ENCODE results near the gene CLIP1.
"Not testable (repeated sequence)": the region's sequence is repeated elsewhere in the genome, so short reads cannot be mapped to it uniquely, and the experiment has no call there.

The CLIP1 gene

DNA sequence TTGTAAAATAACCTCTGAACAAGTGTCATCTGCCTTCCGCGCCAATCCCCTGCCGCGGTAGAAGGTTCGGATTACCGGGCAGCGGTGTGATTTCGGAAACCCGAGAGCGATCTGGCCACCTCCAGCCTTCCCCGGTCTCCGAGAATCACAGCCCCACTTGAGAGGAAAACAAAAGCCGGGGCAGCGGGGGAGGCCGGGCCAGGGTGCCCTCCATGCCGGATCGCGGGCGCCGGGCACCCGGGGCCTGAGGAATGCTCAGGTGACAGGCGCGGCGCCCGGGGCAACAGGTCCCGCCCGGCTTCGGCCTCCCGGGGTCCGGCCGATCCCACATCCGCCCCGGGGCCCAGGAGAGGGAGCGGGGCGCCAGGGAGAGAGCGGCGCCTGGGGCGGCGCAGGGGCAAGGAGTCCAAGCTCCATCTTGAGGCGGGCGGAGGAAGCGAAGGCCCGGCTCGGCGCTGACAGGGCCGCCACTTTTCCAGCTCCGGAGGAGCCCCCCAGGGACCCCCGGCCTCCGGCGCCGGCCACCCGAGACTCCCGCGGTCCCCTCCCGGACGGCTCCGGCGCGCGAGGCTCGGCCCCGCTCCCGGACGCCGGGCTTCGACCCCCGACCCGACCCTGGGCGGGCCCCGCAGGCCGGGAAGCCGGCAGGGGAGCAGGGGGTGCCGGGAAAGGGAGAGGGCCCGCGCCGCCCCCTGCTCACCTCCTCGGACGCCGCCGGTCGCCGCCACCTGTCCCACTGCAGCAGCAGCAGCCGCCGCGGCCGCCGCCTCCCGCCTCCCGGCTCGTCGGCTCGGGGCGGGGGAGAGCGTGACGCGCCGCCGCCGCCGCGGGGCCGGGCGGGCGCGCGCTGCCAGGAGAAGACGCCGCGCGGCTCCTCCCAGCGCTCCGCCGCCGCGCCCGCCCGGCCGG is at the start of gene CLIP1:
TSS of gene CLIP1 (minus strand) at position 849 of the 909 bp plus-strand sequence. CDS start 42,217 bp downstream, outside the sequence.
- peak; percentile 67 for DNase-seq

DNA sequence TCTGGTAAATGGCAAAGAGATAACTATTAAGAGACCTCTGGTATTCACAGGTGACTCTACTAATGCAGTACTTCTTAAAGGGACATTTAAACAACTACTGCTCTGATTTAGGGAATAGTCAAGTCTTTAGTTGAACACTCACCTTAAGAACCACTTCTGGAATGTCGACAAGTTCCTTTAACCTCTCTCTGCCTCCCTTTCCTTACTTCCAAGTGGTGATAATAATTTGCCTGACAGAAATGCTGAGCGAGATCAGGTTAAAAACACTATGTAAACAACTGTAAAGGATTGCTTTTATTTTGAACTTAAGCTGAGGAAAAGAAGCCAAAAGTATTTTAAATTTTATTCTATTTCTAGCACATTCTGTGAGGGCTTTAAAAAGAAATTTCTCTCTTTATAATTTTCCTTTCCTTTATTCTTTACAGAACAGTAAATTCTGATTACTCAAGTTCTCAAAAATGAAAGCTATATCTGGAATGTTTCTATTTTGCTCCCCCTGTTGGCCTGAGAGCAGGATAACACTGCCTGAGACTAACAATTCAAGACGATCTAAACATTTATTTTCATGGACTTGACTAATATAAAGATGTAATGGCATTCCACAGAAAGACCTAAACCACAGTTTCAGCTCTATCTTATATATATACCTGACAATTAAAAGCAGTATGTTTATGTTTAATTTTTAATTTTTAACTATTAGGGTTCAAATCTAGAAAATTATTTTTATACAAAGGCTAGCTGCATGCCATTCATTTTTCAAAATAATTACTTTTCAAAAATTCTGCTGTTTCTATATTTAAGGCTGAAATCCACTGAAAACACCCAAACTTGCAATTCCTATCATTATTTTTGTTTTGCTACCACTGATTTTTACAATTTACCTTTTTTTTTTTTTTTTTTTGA is 49.1 kb upstream of the CLIP1 start:
- peak; percentile 77 for DNase-seq

DNA sequence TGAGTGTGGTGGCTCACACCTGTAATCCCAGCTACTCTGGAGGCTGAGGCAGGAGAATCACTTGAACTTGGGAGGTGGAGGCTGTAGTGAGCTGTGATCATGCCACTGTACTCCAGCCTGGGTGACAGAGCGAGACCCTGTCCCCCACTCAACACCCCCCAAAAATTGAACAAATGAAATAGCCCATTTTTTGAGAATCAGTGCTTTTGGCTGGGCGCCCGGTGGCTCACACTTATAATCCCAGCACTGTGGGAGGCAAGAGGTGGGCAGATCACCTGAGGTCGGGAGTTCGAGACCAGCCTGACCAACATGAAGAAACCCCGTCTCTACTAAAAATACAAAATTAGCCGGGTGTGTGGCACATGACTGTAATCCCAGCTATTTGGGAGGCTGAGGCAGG is 48.1 kb upstream of the CLIP1 start:
- not testable (repeated sequence) for DNase-seq

DNA sequence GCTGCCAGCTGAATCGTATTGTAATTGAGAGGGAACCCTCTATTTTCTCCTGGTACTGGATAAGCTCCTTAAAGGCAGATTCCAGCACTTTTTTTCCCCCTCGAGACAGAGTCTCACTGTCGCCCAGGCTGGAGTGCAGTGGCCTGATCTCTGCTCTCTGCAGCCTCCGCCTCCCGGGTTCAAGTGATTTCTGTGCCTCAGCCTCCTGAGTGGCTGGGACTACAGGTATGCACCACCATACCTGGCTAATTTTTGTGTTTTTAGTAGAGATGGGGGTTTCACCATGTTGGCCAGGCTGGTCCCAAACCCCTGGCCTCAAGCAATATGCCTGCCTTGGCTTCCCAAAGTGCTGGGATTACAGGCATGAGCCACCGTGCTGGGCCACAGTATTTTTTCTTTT is 47.4 kb upstream of the CLIP1 start:
- DNase-seq: not testable (repeated sequence)

DNA sequence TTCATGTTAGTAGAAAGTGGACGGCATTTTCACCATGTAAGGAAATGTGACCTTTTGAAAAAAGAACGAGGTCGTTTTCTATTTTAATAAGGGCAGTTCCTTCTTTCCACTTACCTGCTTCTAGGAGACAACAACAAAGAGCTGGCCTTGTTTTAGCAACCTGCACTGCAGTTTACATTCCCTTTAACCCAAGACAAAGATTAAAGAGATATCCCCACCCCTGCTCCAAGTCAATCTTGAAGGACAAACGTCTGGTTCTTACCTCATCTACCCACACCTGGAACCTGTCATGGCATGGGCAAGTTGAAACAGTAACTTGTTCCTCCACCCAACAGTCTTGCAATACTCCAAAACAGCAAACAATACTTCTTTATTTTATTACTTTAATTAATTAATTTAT is 45.5 kb upstream of the CLIP1 start:
- DNase-seq: no peak

DNA sequence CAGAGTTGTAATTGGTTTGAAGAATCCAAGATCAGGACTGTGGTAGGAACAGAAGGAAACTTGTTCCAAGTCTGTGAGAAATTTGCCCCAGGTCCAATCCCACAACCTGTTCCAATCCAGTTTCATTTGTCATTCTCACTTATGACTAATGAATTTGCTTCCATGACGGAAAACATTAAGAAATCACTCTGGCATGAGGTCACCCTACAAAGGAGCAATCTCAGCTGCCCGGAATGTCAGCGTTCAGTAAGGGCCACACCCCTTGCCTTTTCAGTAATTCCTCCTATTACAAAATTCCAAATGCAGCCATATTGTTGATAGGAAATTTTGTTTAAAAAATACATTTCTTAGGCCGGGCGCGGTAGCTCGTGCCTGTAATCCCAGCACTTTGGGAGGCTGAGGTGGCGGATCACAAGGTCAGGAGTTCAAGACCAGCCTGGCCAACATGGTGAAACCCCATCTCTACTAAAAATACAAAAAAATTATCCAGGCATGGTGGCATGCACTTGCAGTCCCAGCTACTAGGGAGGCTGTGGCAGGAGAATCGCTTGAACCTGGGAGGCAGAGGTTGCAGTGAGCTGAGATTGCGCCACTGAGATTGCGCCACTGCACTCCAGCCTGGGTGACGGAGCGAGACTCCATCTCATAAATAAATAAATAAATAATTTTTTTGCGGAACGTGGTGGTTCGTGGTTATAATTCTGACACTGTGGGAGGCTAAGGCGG is 42.0 kb upstream of the CLIP1 start:
- DNase-seq: not testable (repeated sequence)

DNA sequence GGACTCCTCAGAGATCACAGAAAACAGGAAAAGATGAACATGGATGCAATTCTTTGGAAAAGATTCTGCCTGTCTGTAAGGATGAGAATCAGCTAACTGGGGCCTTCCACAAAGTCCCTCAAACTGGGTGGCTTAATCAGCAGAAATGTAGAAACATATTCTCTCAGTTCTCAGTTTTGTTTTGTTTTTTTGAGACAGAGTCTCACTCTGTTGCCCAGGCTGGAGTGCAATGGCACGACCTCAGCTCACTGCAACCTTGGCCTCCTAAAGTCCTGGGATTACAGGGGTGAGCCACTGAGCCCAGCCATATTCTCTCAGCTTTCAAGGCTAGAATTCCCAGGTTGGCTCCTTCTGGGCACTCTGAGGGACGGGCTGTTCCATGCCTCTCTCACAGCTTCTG is 38.2 kb upstream of the CLIP1 start:
- DNase-seq: no peak

DNA sequence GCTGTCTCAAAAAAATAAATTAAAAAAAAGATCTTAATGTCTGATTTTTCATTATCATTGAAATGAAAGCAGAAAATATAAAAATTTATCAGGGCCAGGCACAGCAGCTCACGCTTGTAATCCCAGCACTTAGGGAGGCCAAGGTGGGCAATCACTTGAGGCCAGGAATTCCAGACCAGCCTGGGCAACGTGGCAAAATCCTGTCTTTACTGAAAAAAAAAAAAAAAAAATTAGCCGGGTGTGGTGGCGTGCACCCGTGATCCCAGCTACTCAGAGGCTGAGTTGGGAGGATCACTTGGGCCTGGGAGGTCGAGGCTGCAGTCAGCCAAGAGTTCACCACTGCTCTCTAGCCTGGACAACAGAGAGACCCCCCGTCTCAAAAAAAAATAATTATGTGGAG is 37.6 kb upstream of the CLIP1 start:
- no peak for DNase-seq

DNA sequence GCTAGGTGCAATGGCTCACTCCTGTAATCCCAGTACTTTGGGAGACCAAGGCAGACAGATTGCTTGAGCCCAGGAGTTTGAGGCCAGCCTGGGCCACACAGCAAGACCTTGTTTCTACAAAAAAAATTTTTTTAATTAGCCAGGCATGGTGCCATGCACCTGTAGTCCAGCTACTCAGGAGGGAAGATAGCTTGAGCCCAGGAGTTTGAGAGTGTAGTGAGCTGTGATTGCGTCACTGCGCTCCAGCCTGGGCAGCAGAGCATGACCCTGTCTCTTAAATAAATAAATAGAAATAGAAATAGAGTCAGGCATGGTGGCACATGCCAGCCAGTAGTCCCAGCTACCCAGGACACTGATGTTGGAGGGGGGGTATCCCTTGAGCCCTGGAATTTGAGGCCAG is 36.7 kb upstream of the CLIP1 start:
- no peak for DNase-seq

DNA sequence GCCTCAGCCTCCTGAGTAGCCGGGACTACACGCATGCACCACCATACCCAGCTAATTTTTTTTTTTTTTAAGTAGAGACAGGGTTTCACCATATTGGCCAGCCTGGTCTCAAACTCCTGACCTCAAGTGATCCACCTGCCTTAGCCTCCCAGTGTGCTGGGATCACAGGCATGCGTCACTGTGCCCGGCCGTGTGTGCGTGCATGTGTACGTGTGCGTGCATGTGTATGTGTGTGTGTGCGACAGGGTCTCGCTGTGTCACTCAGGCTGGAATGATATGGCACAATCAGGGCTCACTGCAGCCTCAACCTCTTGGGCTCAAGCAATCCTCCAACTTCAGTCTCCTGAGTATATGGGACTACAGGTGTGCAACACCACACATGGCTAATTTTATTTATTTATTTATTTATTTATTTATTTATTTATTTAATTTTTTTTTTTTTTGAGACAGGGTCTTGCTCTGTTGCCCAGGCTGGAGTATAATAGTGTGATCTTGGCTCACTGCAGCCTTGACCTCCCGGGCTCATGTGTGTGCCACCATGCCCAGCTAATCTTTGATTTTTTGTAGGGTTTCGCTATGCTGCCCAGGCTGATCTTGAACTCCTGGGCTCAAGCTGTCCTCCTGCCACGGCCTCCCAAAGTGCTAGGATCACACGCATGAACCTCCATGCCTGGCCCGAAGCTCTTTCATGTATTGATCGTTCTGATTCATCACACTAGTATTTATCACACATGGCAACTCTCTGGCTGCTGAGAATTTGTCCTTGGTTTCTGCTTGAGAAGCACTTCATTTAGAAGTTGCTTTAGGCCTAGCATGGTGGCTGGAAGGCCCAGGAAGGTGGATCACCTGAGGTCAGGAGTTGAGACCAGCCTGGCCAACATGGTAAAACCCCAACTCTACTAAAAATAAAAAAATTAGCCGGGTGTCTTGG is 35.9 kb upstream of the CLIP1 start:
- no peak for DNase-seq

DNA sequence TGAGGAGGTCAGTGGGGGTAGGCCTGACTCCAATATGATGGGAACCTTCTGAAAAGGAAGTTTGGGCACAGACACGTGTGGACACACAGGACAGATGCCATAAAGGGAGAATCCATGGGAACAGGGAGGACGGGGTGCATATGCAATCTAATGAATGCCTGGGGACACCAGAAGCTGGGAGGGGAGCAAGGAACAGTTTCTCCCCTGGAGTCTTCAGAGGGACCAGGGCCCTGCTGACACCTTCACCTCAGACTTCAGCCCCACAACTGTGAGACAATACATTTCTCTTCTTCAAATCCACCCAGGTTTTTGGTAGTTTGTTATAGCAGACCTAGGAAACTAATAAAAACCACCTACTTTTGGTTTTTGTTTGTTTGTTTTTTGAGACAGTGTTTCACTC is 35.2 kb upstream of the CLIP1 start:
- DNase-seq: no peak

DNA sequence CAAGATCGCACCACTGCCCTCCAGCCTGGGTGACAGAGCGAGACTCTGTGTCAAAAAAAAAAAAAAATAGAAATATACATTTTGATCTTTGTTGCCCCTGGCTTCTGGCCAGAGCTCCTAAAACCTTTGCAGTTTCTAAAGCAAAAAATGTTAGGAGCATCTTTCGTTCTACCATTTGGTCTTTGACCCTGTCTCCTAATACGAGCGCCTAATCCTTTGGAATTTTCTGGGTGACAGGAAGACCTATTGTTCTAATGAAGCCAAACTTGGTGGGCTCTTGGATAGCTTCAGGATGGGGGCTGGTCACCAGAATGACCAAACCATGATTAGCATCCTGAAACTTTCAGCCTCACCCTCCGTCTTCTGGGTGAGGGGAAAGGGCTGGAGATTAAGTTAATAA is 32.3 kb upstream of the CLIP1 start:
- no peak for DNase-seq

DNA sequence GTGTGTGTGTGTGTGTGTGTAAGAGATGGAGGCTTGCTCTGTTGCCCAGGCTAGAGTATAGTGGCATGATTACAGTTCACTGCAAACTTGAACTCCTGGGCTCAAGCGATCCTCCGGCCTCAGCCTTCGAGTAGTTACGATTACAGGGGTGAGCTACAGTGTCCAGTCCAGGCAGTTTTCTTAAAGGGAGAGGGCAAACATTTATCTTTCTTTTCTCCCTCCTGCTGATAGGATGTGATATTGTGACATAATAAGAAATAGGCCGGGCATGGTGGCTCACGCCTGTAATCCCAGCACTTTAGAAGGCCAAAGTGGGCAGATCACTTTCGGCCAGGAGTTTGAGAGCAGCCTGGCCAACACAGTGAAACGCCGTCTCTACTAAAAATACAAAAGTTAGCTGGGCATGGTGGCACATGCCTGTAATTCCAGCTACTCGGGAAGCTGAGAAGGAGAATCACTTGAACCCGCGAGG is 31.8 kb upstream of the CLIP1 start:
- DNase-seq: no peak

DNA sequence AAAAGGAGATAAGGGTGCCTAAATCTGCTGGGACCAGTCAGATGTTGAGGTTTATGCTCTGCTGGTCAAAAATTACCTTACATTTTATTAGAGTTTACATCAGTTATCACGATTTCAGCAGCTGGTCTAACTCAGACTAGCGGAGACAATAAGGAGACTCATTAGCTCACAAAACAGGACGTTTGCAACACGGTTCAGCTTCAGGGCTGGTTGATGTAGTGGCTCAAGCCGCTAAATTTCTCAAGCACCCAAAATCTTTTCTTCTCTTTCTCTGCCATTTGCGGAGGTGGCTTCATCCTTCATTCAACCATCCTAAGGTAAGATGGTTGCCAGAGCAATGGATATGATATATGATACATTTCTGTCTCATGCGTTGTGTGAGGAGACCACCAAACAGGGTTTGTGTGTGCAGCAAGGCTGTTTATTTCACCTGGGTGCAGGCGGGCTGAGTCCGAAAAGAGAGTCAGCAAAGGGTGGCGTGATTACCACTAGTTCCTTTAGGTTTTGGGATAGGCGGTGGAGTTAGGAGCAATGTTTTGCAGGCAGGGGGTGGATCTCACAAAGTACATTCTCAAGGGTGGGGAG is 30.3 kb upstream of the CLIP1 start:
- DNase-seq: no peak

DNA sequence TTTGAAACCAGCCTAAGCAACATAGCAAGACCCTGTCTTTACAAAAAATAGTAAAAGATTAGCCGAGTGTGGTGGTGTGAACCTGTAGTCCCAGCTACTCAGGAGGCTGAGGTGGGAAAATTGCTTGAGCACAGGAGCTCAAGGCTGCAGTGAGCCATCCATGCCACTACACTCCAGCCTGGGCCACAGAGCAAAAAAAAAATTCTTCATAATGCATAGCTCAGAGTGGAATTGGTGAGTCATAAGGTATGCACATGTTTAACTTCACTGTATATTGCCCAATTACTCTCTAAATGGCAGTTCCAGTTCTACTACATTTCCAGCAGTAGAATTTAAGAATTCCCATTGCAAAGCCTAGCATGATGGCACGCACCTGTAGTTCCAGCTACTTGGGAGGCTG is 26.8 kb upstream of the CLIP1 start:
- DNase-seq: no peak

DNA sequence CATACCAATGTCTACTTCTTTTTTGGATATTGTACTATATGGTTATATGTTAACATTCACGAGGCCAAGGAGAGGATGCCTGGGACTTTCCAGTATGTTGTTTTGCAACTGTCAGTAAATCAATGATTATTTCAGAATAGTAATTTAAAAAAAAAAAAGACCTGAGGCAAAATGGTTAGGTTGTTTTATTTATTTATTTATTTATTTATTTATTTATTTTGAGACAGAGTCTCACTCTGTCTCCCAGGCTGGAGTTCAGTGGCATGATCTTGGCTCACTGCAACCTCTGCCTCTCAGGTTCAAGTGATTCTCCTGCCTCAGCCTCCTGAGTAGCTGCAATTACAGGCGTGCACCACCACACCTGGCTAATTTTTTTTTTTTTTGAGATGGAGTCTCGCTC is 25.4 kb upstream of the CLIP1 start:
- DNase-seq: not testable (repeated sequence)

DNA sequence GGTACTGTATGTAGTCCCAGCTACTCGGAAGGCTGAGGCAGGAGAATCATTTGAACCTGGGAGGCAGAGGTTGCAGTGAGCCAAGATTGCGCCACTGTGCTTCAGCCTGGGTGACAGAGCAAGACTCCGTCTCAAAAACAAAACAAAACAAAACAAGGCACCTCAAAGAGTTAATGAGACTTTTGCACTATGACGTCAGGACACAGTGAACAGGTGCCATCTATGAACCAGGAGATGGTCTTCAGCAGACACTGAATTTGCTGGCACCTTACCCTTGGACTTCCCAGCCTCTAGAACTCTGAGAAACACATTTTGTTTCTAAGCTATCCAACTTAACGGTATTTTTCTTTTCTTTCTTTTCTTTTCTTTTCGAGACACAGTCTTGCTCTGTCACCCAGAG is 23.9 kb upstream of the CLIP1 start:
- not testable (repeated sequence) for DNase-seq

DNA sequence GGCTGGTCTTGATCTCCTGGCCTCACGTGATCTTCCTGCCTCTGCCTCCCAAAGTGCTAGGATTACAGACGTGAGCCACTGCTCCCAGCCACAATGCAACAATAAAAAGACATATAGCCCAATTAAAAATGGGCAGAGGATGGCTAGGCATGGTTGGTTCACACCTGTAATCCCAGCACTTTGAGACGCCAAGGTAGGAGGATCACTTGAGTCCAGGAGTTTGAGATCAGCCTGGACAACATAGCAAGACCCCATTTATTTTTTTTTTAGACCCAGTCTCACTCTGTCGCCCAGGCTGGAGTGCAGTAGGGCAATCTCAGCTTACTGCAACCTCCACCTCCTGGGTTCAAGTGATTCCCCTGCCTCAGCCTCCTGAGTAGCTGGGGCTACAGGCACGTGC is 21.6 kb upstream of the CLIP1 start:
- not testable (repeated sequence) for DNase-seq

DNA sequence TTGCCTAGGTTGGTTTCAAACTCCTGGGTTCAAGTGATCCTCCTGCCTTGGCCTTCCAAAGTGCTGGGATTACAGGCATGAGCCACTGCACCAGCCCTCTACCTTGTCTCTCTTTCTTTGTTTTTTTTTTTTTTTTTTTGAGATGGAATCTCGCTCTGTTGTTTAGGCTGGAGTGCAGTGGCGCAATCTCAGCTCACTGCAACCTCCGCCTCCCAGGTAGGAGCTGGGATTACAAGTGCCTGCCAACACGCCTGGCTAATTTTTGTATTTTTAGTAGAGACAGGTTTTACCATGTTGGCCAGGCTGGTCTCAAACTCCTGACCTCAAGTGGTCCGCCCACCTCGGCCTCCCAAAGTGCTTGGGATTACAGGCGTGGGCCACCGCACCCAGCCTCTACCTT is 16.4 kb upstream of the CLIP1 start:
- DNase-seq: not testable (repeated sequence)

DNA sequence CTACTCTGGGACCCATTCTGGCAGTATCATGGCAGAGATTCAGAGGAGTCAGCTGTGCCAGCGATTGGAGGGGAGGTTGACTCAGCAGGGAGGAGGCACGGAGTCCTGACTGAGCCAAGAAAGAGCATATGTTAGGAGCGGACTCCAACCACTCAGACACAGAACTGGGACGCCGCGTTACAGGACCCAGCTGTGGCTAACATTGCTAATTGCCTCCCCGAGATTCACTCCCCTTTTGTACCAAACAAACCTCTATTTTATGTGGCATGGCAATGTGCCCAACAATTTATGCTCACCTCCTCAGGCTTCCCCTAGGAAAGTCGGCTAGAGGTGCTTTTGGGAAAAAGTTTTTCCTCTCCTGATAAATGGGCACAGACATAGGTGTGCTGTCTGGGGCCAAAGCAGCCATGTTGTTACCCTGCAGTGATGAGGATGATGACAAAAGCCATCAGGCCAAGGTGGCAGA is 15.2 kb upstream of the CLIP1 start:
- no peak for DNase-seq

DNA sequence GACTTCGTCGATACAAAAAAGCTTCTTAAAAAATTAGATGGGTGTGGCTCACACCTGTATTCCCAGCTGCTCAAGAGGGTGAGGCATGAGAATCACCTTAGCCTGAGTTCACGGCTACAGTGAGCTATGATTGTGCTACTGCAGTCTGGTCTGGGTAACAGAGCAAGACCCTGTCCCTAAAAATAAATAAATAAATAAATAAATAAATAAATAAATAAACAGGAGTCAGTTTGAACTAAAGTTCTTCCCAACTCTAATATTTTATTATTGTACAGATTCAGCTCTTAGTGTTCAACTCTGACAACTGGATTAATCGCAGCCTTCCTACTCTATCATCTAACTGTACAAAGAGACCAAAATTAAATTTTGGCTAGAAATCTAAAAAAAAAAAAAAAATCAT is 12.7 kb upstream of the CLIP1 start:
- DNase-seq: no peak
